Prostate gland (tissue), 2 donors: Measurements from ENCODE around the gene HECA.
"Not testable (repeated sequence)": the region's sequence is repeated elsewhere in the genome, so short reads cannot be mapped to it uniquely, and the experiment has no call there.

Experiments used
- POLR2A ChIP-seq: fragments of 450-650 bp; IDR thresholded peaks from one replicate; pipeline ENCODE4 v1.6.1; 2016; ENCODE audit warnings: antibody characterized with exemption, mild to moderate bottlenecking
- POLR2AphosphoS5 ChIP-seq: sonication (generic); formaldehyde crosslinking; IDR thresholded peaks from one replicate; pipeline ENCODE4 v1.6.1; 2017; ENCODE audit warnings: antibody characterized with exemption
- TF ChIP-seq, protein P1 (sequence below), 4 experiments: fragments of 200-600 bp in 2 of 4; fragments of 450-650 bp in 2 of 4; sonication (generic) in 2 of 4; IDR thresholded peaks; 1 replicate in 3 of 4; 2 replicates in 1 of 4; pipeline ENCODE4 v1.5.1; 2016 to 2019; ENCODE audit warnings: antibody characterized with exemption in 4 of 4, mild to moderate bottlenecking in 2 of 4, moderate library complexity in 2 of 4

DNA sequence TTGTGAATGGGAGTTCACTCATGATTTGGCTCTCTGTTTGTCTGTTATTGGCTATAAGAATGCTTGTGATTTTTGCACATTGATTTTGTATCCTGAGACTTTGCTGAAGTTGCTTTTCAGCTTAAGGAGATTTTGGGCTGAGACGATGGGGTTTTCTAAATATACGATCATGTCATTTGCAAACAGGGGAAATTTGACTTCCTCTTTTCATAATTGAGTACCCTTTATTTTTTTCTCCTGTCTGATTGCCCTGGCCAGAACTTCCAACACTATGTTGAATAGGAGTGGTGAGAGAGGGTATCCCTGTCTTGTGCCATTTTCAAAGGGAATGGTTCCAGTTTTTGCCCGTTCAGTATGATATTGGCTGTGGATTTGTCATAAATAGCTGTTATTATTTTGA is 12.1 kb upstream of the HECA start:
- TF ChIP-seq, protein P1, sequence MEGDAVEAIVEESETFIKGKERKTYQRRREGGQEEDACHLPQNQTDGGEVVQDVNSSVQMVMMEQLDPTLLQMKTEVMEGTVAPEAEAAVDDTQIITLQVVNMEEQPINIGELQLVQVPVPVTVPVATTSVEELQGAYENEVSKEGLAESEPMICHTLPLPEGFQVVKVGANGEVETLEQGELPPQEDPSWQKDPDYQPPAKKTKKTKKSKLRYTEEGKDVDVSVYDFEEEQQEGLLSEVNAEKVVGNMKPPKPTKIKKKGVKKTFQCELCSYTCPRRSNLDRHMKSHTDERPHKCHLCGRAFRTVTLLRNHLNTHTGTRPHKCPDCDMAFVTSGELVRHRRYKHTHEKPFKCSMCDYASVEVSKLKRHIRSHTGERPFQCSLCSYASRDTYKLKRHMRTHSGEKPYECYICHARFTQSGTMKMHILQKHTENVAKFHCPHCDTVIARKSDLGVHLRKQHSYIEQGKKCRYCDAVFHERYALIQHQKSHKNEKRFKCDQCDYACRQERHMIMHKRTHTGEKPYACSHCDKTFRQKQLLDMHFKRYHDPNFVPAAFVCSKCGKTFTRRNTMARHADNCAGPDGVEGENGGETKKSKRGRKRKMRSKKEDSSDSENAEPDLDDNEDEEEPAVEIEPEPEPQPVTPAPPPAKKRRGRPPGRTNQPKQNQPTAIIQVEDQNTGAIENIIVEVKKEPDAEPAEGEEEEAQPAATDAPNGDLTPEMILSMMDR (IDR thresholded peaks at IDR 0.05), result not testable (repeated sequence)
- TF ChIP-seq POLR2AphosphoS5, POLR2A: not testable (repeated sequence)
